ENCODE results near the gene TMEM119. TPM values are rescaled to one million over a fixed set of nuclear protein-coding genes. Genes with fewer than 3 reads are reported as not detected.

Gene TMEM119
- total and polyA plus RNA-seq, 12 donors: 3.1 to 14.8 (median 6.6) TPM

DNA sequence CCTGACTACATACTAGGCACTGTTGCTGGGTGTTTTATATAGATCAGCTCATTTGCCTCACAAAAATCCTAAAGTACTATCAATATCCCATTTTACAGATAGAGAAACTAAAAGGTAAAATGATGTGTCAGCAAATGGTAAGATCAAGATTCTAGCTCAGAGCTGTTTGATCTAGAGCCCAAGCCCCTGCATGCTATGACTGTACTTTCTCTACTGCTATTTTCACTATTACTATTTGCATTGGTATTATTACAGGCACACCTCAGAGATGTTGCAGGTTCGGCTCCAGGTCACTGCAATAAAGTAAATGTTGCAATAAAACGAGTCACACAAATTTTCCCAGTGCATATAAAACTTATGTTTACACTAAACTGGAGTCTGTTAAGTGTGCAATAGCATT is 24.6 kb downstream of the TMEM119 start:
- no peaks in the 10 kb centered on the region for H3K27me3 ChIP-seq
- H3K4me3 ChIP-seq: no peak overlapping the region
- TF ChIP-seq, protein P1, sequence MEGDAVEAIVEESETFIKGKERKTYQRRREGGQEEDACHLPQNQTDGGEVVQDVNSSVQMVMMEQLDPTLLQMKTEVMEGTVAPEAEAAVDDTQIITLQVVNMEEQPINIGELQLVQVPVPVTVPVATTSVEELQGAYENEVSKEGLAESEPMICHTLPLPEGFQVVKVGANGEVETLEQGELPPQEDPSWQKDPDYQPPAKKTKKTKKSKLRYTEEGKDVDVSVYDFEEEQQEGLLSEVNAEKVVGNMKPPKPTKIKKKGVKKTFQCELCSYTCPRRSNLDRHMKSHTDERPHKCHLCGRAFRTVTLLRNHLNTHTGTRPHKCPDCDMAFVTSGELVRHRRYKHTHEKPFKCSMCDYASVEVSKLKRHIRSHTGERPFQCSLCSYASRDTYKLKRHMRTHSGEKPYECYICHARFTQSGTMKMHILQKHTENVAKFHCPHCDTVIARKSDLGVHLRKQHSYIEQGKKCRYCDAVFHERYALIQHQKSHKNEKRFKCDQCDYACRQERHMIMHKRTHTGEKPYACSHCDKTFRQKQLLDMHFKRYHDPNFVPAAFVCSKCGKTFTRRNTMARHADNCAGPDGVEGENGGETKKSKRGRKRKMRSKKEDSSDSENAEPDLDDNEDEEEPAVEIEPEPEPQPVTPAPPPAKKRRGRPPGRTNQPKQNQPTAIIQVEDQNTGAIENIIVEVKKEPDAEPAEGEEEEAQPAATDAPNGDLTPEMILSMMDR (IDR thresholded peaks at IDR 0.05): no peak
- no peak for TF ChIP-seq POLR2A (IDR thresholded peaks at IDR 0.05)
- H3K9me3 ChIP-seq (replicated peaks in 1 of 3): no peaks in the 10 kb centered on the region
- peaks cover 0 to 20% of the 10 kb centered on the region in 2 donors for H3K36me3 ChIP-seq (replicated peaks in 1 of 2)
- no peak overlapping the region for H3K27ac ChIP-seq
- no peaks in the 10 kb centered on the region for H3K4me1 ChIP-seq (replicated peaks in 1 of 2)
- 39 to 70% (median 56%) methylated on average over 2 of the region's 2 CpGs for WGBS, 4 donors
- intact Hi-C loops (cut with DNase I): loop anchor here in 1 of 2 donors (10.0 kb wide), 1 partner anchor 241 kb away; no protein-coding TSS in a partner anchor
- DNase-seq: no peak

DNA sequence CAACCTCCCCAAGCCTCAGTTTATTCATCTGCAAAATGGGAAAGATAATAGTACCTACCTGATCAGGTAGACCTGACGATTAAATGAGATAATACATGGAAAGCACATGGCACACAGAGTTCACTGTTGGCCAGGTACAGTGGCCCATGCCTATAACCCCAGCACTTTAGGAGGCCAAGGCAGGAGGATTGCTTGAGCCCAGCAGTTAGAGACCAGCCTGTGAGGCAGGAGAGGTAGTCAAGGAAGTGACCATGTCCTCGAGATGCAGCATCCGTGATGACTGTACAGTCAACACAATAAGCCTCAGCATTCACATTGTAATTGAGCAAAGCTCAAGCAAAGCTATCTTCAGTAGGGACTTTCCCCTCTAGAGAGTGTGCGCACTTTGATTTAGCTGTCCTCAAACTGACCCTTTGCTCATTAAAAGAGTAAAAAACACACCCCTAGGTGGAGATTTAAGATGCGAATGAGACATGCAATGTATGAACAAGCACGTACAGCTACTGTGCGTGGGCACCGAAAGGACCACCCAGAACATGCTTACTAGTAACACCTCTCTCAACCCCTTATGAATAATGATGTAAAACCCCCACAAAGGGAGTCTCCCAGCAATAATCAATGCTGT is 25.6 kb downstream of the TMEM119 start:
- Histone ChIP-seq H3K9me3 (replicated peaks in 1 of 3) (no peaks in the 10 kb centered on the region), H3K27ac (no peak overlapping the region), H3K27me3 (no peaks in the 10 kb centered on the region), H3K4me1 (replicated peaks in 1 of 2) (no peaks in the 10 kb centered on the region), H3K36me3 (replicated peaks in 1 of 2) (peaks cover 0 to 30% of the 10 kb centered on the region in 2 donors), H3K4me3 (no peak overlapping the region)
- DNase-seq: peak in 3 of 7 donors; percentile 1 to 23 (median 10)
- TF ChIP-seq POLR2A (IDR thresholded peaks at IDR 0.05): no peak
- TF ChIP-seq, protein P1 (IDR thresholded peaks at IDR 0.05): no peak
- intact Hi-C loops (cut with DNase I): loop anchor here in 1 of 2 donors (10.0 kb wide), 1 partner anchor 243 kb away; no protein-coding TSS in a partner anchor
- WGBS, 4 donors: 75 to 81% (median 78%) methylated on average over 8 of the region's 8 CpGs

DNA sequence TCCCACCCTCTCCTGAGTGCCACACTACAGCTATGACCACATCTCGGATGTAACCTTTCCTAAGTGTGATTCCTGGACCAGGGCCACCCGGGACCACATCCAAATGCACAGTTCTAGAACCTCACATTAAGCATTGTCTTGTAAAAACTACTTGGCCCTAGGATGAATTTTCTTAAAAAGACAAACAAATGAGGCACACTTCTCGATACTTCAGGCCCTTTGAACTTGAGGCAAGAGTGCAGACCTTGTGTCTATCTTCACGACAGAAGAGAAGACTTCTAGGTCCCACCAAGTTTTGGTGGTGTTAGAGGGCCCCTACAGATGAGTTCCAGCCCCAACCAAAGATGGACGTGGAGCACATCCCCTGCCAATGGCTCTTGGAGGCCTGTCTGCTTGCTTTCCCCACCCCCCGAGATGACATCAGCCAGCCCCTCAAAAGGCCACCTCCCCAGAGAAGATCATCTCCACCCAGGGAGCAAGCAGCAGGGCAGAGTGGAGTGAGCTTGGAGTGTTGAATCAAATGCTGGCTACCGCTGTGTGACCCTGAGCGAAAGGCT is 26.2 kb downstream of the TMEM119 start:
- Histone ChIP-seq H3K4me3 (no peak overlapping the region), H3K36me3 (replicated peaks in 1 of 2) (peaks cover 0 to 36% of the 10 kb centered on the region in 2 donors), H3K4me1 (replicated peaks in 1 of 2) (peaks cover 0 to 1% of the 10 kb centered on the region in 2 donors), H3K27me3 (no peaks in the 10 kb centered on the region), H3K9me3 (replicated peaks in 1 of 3) (no peaks in the 10 kb centered on the region), H3K27ac (no peak overlapping the region)
- 84 to 91% (median 88%) methylated on average over 8 of the region's 8 CpGs for WGBS, 4 donors
- TF ChIP-seq POLR2A (IDR thresholded peaks at IDR 0.05): no peak
- TF ChIP-seq, protein P1 (IDR thresholded peaks at IDR 0.05): no peak
- intact Hi-C loops (cut with DNase I): loop anchor here in 1 of 2 donors (10.0 kb wide), 1 partner anchor 243 kb away; no protein-coding TSS in a partner anchor
- peak in 3 of 7 donors; percentile 3 to 49 (median 18) for DNase-seq

DNA sequence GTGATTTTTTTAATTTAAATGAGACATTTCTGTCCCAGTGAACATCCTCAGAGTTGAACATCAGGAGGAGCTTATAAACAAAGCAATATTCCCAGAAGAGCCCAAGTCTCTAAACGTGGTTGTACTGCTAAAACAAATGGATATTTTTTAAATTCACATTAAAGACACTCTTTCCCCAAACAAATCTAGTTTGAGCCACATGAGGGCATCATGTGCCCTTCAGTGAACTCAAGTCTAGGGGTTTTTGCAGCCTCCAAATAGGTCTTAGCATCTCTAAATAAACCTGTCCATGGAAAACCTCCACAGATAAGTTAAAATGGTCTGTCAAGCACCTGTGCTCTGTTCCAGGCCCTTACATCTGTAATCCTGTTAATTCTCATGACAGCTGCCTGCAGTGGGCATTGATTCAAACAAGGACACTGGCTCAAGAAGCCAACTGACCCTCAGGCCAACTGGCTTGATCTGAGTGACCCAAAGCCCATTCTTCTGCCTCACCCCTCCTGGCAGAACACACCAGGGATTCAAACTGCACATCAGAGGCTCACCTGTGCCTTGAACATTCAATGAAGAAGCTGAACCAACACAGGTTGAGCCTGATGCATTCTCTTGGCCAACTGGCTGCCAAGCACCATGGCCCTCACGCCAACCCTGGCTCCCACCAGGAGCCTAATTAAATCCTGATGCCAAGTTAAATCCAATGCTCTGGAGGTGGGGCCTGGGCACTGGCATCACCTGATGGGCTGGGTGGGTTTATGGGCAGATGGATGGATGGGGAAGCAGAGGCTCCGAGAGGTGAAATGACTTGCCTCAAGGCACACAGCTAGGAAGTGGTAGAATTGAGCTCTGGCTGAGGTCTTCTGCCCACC is 26.9 kb downstream of the TMEM119 start:
- H3K4me3 ChIP-seq: no peak overlapping the region
- peaks cover 6 to 8% of the 10 kb centered on the region in 2 donors for H3K4me1 ChIP-seq (replicated peaks in 1 of 2)
- no peaks in the 10 kb centered on the region for H3K27me3 ChIP-seq
- no peak for TF ChIP-seq POLR2A (IDR thresholded peaks at IDR 0.05)
- TF ChIP-seq, protein P1 (IDR thresholded peaks at IDR 0.05): peak in 4 of 6 experiments; percentile 26 to 36 (median 28)
- no peak overlapping the region for H3K27ac ChIP-seq
- whole genome bisulfite sequencing, 4 donors: 61 to 72% (median 66%) methylated on average over 3 of the region's 3 CpGs
- H3K36me3 ChIP-seq (replicated peaks in 1 of 2): peaks cover 0 to 43% of the 10 kb centered on the region in 2 donors
- peak in 3 of 7 donors; percentile 2 to 46 (median 15) for DNase-seq
- intact Hi-C loops (cut with DNase I): loop anchor here in 1 of 2 donors (10.0 kb wide), 1 partner anchor 244 kb away; no protein-coding TSS in a partner anchor
- H3K9me3 ChIP-seq (replicated peaks in 1 of 3): no peaks in the 10 kb centered on the region

Data from adrenal gland (tissue), 12 donors.